Measurements from ENCODE around the gene PPL.

The PPL gene

DNA sequence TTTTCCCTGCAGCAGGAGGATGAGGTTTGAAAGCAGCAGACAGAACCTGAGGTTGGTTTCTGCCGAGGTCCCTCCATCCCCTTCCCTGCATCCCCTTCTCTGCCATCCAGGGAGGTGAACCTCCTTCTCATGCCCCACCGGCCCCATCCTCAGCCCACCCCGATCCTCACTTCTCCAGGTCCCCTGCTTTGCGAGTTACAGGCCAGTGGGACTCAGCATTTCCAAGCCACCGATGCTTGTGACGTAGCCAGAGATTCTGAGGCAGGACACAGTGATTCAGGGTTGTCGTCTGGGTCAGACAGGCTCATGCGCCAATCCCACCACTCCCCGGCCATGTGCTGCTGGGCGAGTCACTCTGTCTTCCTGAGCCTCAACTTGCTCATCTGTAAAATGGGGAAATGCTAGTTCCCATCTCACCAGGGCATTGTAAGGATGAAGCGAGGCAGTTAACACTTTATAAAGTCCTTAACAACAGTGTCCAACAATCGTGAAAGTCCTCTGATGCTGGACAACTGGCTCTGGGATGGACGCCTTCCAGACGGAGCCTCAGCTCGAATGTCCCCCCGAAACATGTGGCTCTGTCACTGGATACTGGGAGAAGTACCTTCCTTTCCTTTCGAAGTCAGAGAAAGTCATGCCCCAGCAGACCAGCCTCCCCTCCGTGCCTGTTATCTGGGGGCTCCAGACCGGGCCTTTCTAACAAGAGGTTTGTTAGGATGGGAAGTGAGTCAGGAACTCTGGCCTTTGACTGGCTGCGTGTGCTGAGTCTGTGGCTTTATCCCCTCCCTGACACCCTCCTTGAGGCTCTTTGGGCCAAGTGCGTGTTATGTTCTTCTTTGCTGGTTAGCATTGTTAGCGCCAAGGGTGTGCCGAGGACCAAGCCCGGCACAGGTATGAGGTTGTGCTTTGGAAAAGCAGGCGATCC, 43.0 kb upstream of the PPL start:
- TF ChIP-seq, protein P1, sequence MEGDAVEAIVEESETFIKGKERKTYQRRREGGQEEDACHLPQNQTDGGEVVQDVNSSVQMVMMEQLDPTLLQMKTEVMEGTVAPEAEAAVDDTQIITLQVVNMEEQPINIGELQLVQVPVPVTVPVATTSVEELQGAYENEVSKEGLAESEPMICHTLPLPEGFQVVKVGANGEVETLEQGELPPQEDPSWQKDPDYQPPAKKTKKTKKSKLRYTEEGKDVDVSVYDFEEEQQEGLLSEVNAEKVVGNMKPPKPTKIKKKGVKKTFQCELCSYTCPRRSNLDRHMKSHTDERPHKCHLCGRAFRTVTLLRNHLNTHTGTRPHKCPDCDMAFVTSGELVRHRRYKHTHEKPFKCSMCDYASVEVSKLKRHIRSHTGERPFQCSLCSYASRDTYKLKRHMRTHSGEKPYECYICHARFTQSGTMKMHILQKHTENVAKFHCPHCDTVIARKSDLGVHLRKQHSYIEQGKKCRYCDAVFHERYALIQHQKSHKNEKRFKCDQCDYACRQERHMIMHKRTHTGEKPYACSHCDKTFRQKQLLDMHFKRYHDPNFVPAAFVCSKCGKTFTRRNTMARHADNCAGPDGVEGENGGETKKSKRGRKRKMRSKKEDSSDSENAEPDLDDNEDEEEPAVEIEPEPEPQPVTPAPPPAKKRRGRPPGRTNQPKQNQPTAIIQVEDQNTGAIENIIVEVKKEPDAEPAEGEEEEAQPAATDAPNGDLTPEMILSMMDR (IDR thresholded peaks at IDR 0.05; ENCODE audit: control insufficient read depth, insufficient read depth, low read depth, low read length, missing control alignments): no peak
- no peak overlapping the region for H3K4me3 ChIP-seq (ENCODE audit: control insufficient read depth, low read depth, low read length)
- DNase-seq (ENCODE audit: low read depth): no peak

DNA sequence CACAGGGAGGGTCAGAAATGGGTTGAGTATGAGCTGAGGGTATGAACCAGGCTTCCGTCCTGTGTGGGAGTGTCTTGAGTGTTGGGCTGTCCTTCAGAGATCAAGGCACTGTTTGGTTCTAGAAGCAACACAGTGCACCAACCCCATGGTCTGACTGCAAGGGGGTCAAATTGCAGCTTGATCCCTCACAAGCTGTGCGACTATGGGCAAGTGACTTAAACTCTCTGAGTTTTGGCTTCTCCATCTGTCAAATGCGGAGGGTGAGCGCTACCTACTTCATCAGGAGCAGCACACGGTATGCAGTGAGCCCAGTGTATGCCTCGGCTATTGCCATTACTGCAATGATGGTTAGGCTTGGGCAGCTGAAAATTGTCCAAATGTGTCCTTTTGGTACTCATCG, 42.2 kb upstream of the PPL start:
- no peak overlapping the region for H3K4me3 ChIP-seq (ENCODE audit: control insufficient read depth, low read depth, low read length)
- TF ChIP-seq, protein P1 (IDR thresholded peaks at IDR 0.05; ENCODE audit: control insufficient read depth, insufficient read depth, low read depth, low read length, missing control alignments): no peak
- DNase-seq (ENCODE audit: low read depth): no peak

- no peak overlapping the region for H3K4me3 ChIP-seq (ENCODE audit: control insufficient read depth, low read depth, low read length)
- TF ChIP-seq, protein P1 (IDR thresholded peaks at IDR 0.05; ENCODE audit: control insufficient read depth, insufficient read depth, low read depth, low read length, missing control alignments): no peak
- DNase-seq (ENCODE audit: low read depth): no peak
Measured at GRCh38 chr16:4976611-4977145, 39.7 kb upstream of the PPL start.

GRCh38 chr16:4976079-4976478, 39.1 kb upstream of the PPL start:
- no peak for DNase-seq (ENCODE audit: low read depth)
- TF ChIP-seq, protein P1 (IDR thresholded peaks at IDR 0.05; ENCODE audit: control insufficient read depth, insufficient read depth, low read depth, low read length, missing control alignments): no peak
- H3K4me3 ChIP-seq (ENCODE audit: control insufficient read depth, low read depth, low read length): no peak overlapping the region

GRCh38 chr16:4972938-4973587, 36.1 kb upstream of the PPL start:
- DNase-seq (ENCODE audit: low read depth): no peak
- no peak overlapping the region for H3K4me3 ChIP-seq (ENCODE audit: control insufficient read depth, low read depth, low read length)
- TF ChIP-seq, protein P1 (IDR thresholded peaks at IDR 0.05; ENCODE audit: control insufficient read depth, insufficient read depth, low read depth, low read length, missing control alignments): no peak

GRCh38 chr16:4970010-4970409, 33.1 kb upstream of the PPL start:
- H3K4me3 ChIP-seq (ENCODE audit: control insufficient read depth, low read depth, low read length): no peak overlapping the region
- TF ChIP-seq, protein P1 (IDR thresholded peaks at IDR 0.05; ENCODE audit: control insufficient read depth, insufficient read depth, low read depth, low read length, missing control alignments): no peak
- no peak for DNase-seq (ENCODE audit: low read depth)

Measured in AG09309 (cell line).